ENCODE results near the gene EEF1AKMT3.

The EEF1AKMT3 gene

GRCh38 chr12:57825451-57825850 is 53.0 kb downstream of the EEF1AKMT3 start:
- peaks cover 88% of the 10 kb centered on the region for H3K36me3 ChIP-seq (ENCODE audit: insufficient read depth, low read length)

GRCh38 chr12:57826400-57826799 is 54.0 kb downstream of the EEF1AKMT3 start:
- Histone ChIP-seq H3K9ac (ENCODE audit: low read depth, low read length) (no peak overlapping the region), H3K27ac (ENCODE audit: low read depth, low read length) (no peak overlapping the region), H3K27me3 (ENCODE audit: insufficient read depth, low read length) (no peaks in the 10 kb centered on the region), H3K36me3 (ENCODE audit: insufficient read depth, low read length) (peaks cover 82% of the 10 kb centered on the region), H3K4me3 (ENCODE audit: low read length) (no peak overlapping the region), H3K4me1 (ENCODE audit: insufficient read depth, low read length) (no peaks in the 10 kb centered on the region), H3K9me3 (ENCODE audit: insufficient read depth, low read depth, low read length) (no peaks in the 10 kb centered on the region)
- WGBS: 95% methylated on average over 2 of the region's 2 CpGs

More at GRCh38 chr12:57825451-57825850, 53.0 kb downstream of the EEF1AKMT3 start:
- Histone ChIP-seq H3K4me1 (ENCODE audit: insufficient read depth, low read length) (no peaks in the 10 kb centered on the region), H3K9ac (ENCODE audit: low read depth, low read length) (no peak overlapping the region), H3K4me3 (ENCODE audit: low read length) (no peak overlapping the region), H3K9me3 (ENCODE audit: insufficient read depth, low read depth, low read length) (no peaks in the 10 kb centered on the region), H3K27me3 (ENCODE audit: insufficient read depth, low read length) (no peaks in the 10 kb centered on the region), H3K27ac (ENCODE audit: low read depth, low read length) (no peak overlapping the region)
- WGBS: 95% methylated on average over 2 of the region's 2 CpGs

GRCh38 chr12:57826966-57827365 is 54.6 kb downstream of the EEF1AKMT3 start:
- Histone ChIP-seq H3K27ac (ENCODE audit: low read depth, low read length) (no peak overlapping the region), H3K4me3 (ENCODE audit: low read length) (no peak overlapping the region), H3K27me3 (ENCODE audit: insufficient read depth, low read length) (no peaks in the 10 kb centered on the region), H3K4me1 (ENCODE audit: insufficient read depth, low read length) (no peaks in the 10 kb centered on the region), H3K9me3 (ENCODE audit: insufficient read depth, low read depth, low read length) (no peaks in the 10 kb centered on the region), H3K9ac (ENCODE audit: low read depth, low read length) (no peak overlapping the region), H3K36me3 (ENCODE audit: insufficient read depth, low read length) (peaks cover 77% of the 10 kb centered on the region)
- 95% methylated on average over 1 of the region's 1 CpG for WGBS

- H3K4me3 ChIP-seq (ENCODE audit: low read length): no peak overlapping the region
- no peaks in the 10 kb centered on the region for H3K9me3 ChIP-seq (ENCODE audit: insufficient read depth, low read depth, low read length)
- no peaks in the 10 kb centered on the region for H3K27me3 ChIP-seq (ENCODE audit: insufficient read depth, low read length)
- WGBS: 96% methylated on average over 10 of the region's 10 CpGs
- peaks cover 55% of the 10 kb centered on the region for H3K36me3 ChIP-seq (ENCODE audit: insufficient read depth, low read length)
- H3K9ac ChIP-seq (ENCODE audit: low read depth, low read length): no peak overlapping the region
- peak overlapping the region; percentile 17; the same call in 1 of the 2 replicates for H3K27ac ChIP-seq (ENCODE audit: low read depth, low read length)
- H3K4me1 ChIP-seq (ENCODE audit: insufficient read depth, low read length): peaks cover 13% of the 10 kb centered on the region; the same call in 1 of the 2 replicates
Measured at GRCh38 chr12:57829025-57829777, 56.8 kb downstream of the EEF1AKMT3 start.

- H3K4me3 ChIP-seq (ENCODE audit: low read length): no peak overlapping the region
- H3K9ac ChIP-seq (ENCODE audit: low read depth, low read length): no peak overlapping the region
- WGBS: 99% methylated on average over 2 of the region's 2 CpGs
- H3K36me3 ChIP-seq (ENCODE audit: insufficient read depth, low read length): peaks cover 43% of the 10 kb centered on the region
- H3K9me3 ChIP-seq (ENCODE audit: insufficient read depth, low read depth, low read length): no peaks in the 10 kb centered on the region
- no peak overlapping the region for H3K27ac ChIP-seq (ENCODE audit: low read depth, low read length)
- H3K4me1 ChIP-seq (ENCODE audit: insufficient read depth, low read length): peaks cover 17% of the 10 kb centered on the region
- no peaks in the 10 kb centered on the region for H3K27me3 ChIP-seq (ENCODE audit: insufficient read depth, low read length)
Measured at GRCh38 chr12:57830393-57830792, 58.0 kb downstream of the EEF1AKMT3 start.
